NCI-H345 treated with DMSO at 0.1 percent for 48 hours (cell line): Measurements from ENCODE around the gene PAPPA.

Experiments used
- DNase-seq: peaks from one replicate; lab custom pipeline; 2025; ENCODE audit not compliant: unreplicated experiment; lab: John Stamatoyannopoulos, UW

Gene PAPPA

GRCh38 chr9:116342061-116342460 lies 188.5 kb downstream of the PAPPA start:
- DNase-seq, result peak; percentile 55

- DNase-seq, result no peak
Observed at GRCh38 chr9:116342941-116343340, 189.3 kb downstream of the PAPPA start.

- DNase-seq, result no peak
Observed at GRCh38 chr9:116344416-116344815, 190.8 kb downstream of the PAPPA start.

- no peak for DNase-seq
Observed at GRCh38 chr9:116345393-116345792, 191.8 kb downstream of the PAPPA start.

- no peak for DNase-seq
Observed at GRCh38 chr9:116345817-116346216, 192.2 kb downstream of the PAPPA start.

- no peak for DNase-seq
Observed at GRCh38 chr9:116349684-116350083, 196.1 kb downstream of the PAPPA start.

- DNase-seq, result no peak
Observed at GRCh38 chr9:116350213-116350612, 196.6 kb downstream of the PAPPA start.

GRCh38 chr9:116352958-116353357 lies 199.4 kb downstream of the PAPPA start:
- DNase-seq, result no peak

GRCh38 chr9:116355153-116355921 lies 201.7 kb downstream of the PAPPA start:
- peak; percentile 9 for DNase-seq

GRCh38 chr9:116358251-116358650 lies 204.7 kb downstream of the PAPPA start:
- DNase-seq, result no peak

- no peak for DNase-seq
Observed at GRCh38 chr9:116360016-116360415, 206.4 kb downstream of the PAPPA start.

- DNase-seq, result no peak
Observed at GRCh38 chr9:116360989-116361388, 207.4 kb downstream of the PAPPA start.

- no peak for DNase-seq
Observed at GRCh38 chr9:116361547-116361946, 208.0 kb downstream of the PAPPA start.

- DNase-seq, result no peak
Observed at GRCh38 chr9:116362493-116362892, 208.9 kb downstream of the PAPPA start.

GRCh38 chr9:116365056-116365471 lies 211.5 kb downstream of the PAPPA start:
- DNase-seq, result no peak

- DNase-seq, result no peak
Observed at GRCh38 chr9:116366241-116366640, 212.7 kb downstream of the PAPPA start.

- DNase-seq, result no peak
Observed at GRCh38 chr9:116368680-116369079, 215.1 kb downstream of the PAPPA start.

GRCh38 chr9:116369706-116370105 lies 216.1 kb downstream of the PAPPA start:
- no peak for DNase-seq

- no peak for DNase-seq
Observed at GRCh38 chr9:116370556-116370955, 217.0 kb downstream of the PAPPA start.

- no peak for DNase-seq
Observed at GRCh38 chr9:116372081-116372673, 218.6 kb downstream of the PAPPA start.

- DNase-seq, result no peak
Observed at GRCh38 chr9:116372786-116373185, 219.2 kb downstream of the PAPPA start.

- DNase-seq, result no peak
Observed at GRCh38 chr9:116377179-116377798, 223.7 kb downstream of the PAPPA start.
